K562 (cell line): ENCODE measurements around the gene EQTN. TPM values are rescaled to one million over a fixed set of nuclear protein-coding genes. Genes with fewer than 3 reads are reported as not detected.

Experiments used
- ATAC-seq: fragments of 200-7000 bp; cut with Tn5 transposase; 3 replicates; pipeline ENCODE4 v1.9.1; 2020; ENCODE audit warnings: moderate library complexity
- BruUV-seq: library from RNA; stranded (reverse); fragments of 400-500 nt; replicated peaks from 2 replicates; lab custom pipeline; 2021; lab: Mats Ljungman, UMichigan
- CTCF ChIA-PET: fragments of 300-600 bp; formaldehyde crosslinking; extraction: SDS; loops from one replicate; lab custom pipeline; 2021; ENCODE audit warnings: low intra/inter-chr PET ratio; lab: Yijun Ruan, JAX
- POLR2A ChIA-PET: fragments of 300-600, 350-650 bp; sonication (Branson Sonifier 250); formaldehyde crosslinking; extraction: SDS; loops from one replicate; lab custom pipeline; 2021; ENCODE audit warnings: antibody characterized with exemption, inconsistent platforms; lab: Yijun Ruan, JAX
- DNase-seq, 4 experiments: peaks; one replicate each; pipeline versions ENCODE4 v3.0.0 to v3.0.0-alpha.2; 2011 to 2018; ENCODE audit warnings: low spot score in 3 of 4, mixed read lengths in 3 of 4; ENCODE audit errors: extremely low read depth in 1 of 4
- FAIRE-seq: peaks from 2 replicates; lab custom pipeline; 2011; peaks lifted over from hg19 to GRCh38; lab: Jason Lieb, UNC
- H2AFZ ChIP-seq: 2 replicates; pipeline ENCODE4 v1.6.0; 2011; ENCODE audit warnings: low read depth, low read length, control low read depth, inconsistent platforms
- H3K27ac ChIP-seq: fragments of 200-600 bp; 3 replicates; pipeline ENCODE4 v1.8.0; 2011; ENCODE audit warnings: low read depth, mild to moderate bottlenecking, control low read depth, inconsistent platforms, low read length, moderate library complexity, mixed read lengths; ENCODE audit errors: extremely low read depth
- H3K27me3 ChIP-seq, 2 experiments: fragments of 300-600 bp in 1 of 2; 2 replicates in 1 of 2; 3 replicates in 1 of 2; pipeline versions ENCODE4 v1.6.0 to v1.8.0; 2011; ENCODE audit warnings: inconsistent platforms in 2 of 2, low read length in 2 of 2, mild to moderate bottlenecking in 1 of 2, mixed read lengths in 1 of 2, moderate library complexity in 1 of 2; ENCODE audit not compliant: control insufficient read depth in 2 of 2, insufficient read depth in 2 of 2
- H3K36me3 ChIP-seq: fragments of 300-600 bp; 3 replicates; pipeline ENCODE4 v1.8.0; 2011; ENCODE audit warnings: mild to moderate bottlenecking, low read length, inconsistent platforms; ENCODE audit not compliant: control insufficient read depth, insufficient read depth
- H3K4me1 ChIP-seq, 2 experiments: fragments of 200-600 bp in 1 of 2; replicated peaks in 1 of 2; 2 replicates in 1 of 2; 3 replicates in 1 of 2; pipeline versions ENCODE4 v1.5.1 to v1.8.0; 2011; ENCODE audit warnings: inconsistent platforms in 2 of 2, low read length in 2 of 2, mild to moderate bottlenecking in 1 of 2, mixed read lengths in 1 of 2, moderate library complexity in 1 of 2; ENCODE audit not compliant: control insufficient read depth in 2 of 2, insufficient read depth in 2 of 2
- H3K4me2 ChIP-seq: 2 replicates; pipeline ENCODE4 v1.6.1; 2011; ENCODE audit warnings: low read length, control low read depth, inconsistent platforms, mixed read lengths; ENCODE audit not compliant: insufficient read depth
- H3K4me3 ChIP-seq: fragments of 200-600 bp; sonication (generic), shearing (Covaris generic); 2 replicates; pipeline ENCODE4 v1.5.1; 2016; ENCODE audit warnings: control low read depth, inconsistent platforms
- H3K79me2 ChIP-seq: fragments of 200-600 bp; 3 replicates; pipeline ENCODE4 v1.8.0; 2011; ENCODE audit warnings: low read length, inconsistent platforms; ENCODE audit not compliant: control insufficient read depth, insufficient read depth
- H3K9ac ChIP-seq, 2 experiments: 2 replicates each; pipeline versions ENCODE4 v1.6.0 to v1.6.1; 2011; ENCODE audit warnings: low read depth in 2 of 2, low read length in 2 of 2, control low read depth in 1 of 2, inconsistent platforms in 1 of 2, mild to moderate bottlenecking in 1 of 2, mixed read lengths in 1 of 2; ENCODE audit not compliant: insufficient read depth in 1 of 2
- H3K9me1 ChIP-seq: one replicate; pipeline ENCODE4 v1.6.0; 2011; ENCODE audit warnings: inconsistent platforms, mild to moderate bottlenecking, low read length, moderate library complexity; ENCODE audit not compliant: control insufficient read depth, insufficient read depth
- H3K9me3 ChIP-seq: replicated peaks from 2 replicates; pipeline ENCODE4 v1.5.1; 2011; ENCODE audit warnings: low read depth, low read length, inconsistent platforms; ENCODE audit not compliant: control insufficient read depth, insufficient read depth
- H4K20me1 ChIP-seq: replicated peaks from 2 replicates; pipeline ENCODE4 v1.6.1; 2011; ENCODE audit warnings: low read length, inconsistent platforms, mixed read lengths; ENCODE audit not compliant: control insufficient read depth, insufficient read depth
- EZH2 ChIP-seq: IDR thresholded peaks from 2 replicates; pipeline ENCODE4 v1.6.1; 2012; ENCODE audit warnings: low read depth, mild to moderate bottlenecking, inconsistent platforms, low read length, borderline replicate concordance
- HIVEP1 ChIP-seq: fragments of 250-450 bp; sonication (Bioruptor Pico); IDR thresholded peaks from 2 replicates; pipeline ENCODE4 v1.4.0; 2020; ENCODE audit warnings: mild to moderate bottlenecking
- HMBOX1 ChIP-seq: sonication (generic); IDR thresholded peaks from 2 replicates; pipeline ENCODE4 v1.6.1; 2016
- KDM5B ChIP-seq: fragments of 200-600 bp; sonication (generic); IDR thresholded peaks from 2 replicates; pipeline ENCODE4 v1.6.1; 2012; ENCODE audit warnings: low read depth, mild to moderate bottlenecking, moderate library complexity, low read length, control low read depth, inconsistent platforms; ENCODE audit not compliant: insufficient replicate concordance
- MCM7 ChIP-seq, 2 experiments: fragments of 450-650 bp; IDR thresholded peaks; 2 replicates each; pipeline ENCODE4 v1.6.1; 2016 to 2018
- SP2 ChIP-seq: IDR thresholded peaks from 2 replicates; pipeline ENCODE4 v1.6.1; 2011; ENCODE audit warnings: mild to moderate bottlenecking, low read depth, low read length, moderate library complexity; ENCODE audit not compliant: poor library complexity, severe bottlenecking; ENCODE audit errors: extremely low read depth
- ZNF133 ChIP-seq: fragments of 250-450 bp; sonication (Bioruptor Pico); IDR thresholded peaks from 2 replicates; pipeline ENCODE4 v1.4.0; 2020; ENCODE audit warnings: mild to moderate bottlenecking
- ZNF277 ChIP-seq: fragments of 250-450 bp; sonication (Bioruptor Pico); IDR thresholded peaks from 2 replicates; pipeline ENCODE4 v1.8.0; 2022; ENCODE audit warnings: inconsistent platforms, mild to moderate bottlenecking, moderate library complexity, borderline replicate concordance
- WGBS: fragments of 100-300 bp; shearing (Covaris generic); methylation state at CpG from one replicate; pipeline ENCODE4 v1.1.6; 2016; ENCODE audit warnings: low coverage, mixed read lengths; ENCODE audit not compliant: insufficient coverage; ENCODE audit errors: missing lambda C conversion rate; 5-methylcytosine and 5-hydroxymethylcytosine counted together
- in situ Hi-C: fragments of 300-500 bp; cut with MboI; formaldehyde crosslinking; loops from 4 replicates; pipeline ENCODE4 v1.15.0; 2018; ENCODE audit warnings: inconsistent platforms, mixed read lengths
- intact Hi-C: fragments of 100-400 bp; cut with micrococcal nuclease; formaldehyde crosslinking; loops from 2 replicates; pipeline ENCODE4 v1.14.2; 2022
- polyA plus RNA-seq, 8 experiments: library from polyadenylated mRNA; depleted of rRNA in 4 of 8; stranded (reverse) in 5 of 8; unstranded in 3 of 8; fragments of >200 nt; fragmentation: Nextera tagmentation in 2 of 8; fragmentation: Illumina TruSeq in 1 of 8; extraction: Ambion mirVana in 2 of 8; extraction: Trizol in 1 of 8; gene quantifications; 2 replicates each; pipeline versions ENCODE4 v1.2.1 to v1.2.3, GENCODE V29; 2011 to 2014; ENCODE audit warnings: inconsistent platforms in 1 of 8, missing spikeins in 1 of 8
- total RNA-seq, 7 experiments: library from RNA; depleted of rRNA in 6 of 7; stranded (reverse); fragments of >200 nt in 6 of 7; fragmentation: Illumina TruSeq in 2 of 7; extraction: Trizol in 2 of 7; gene quantifications; 2 replicates each; pipeline versions ENCODE4 v1.2.1 to v1.2.3, GENCODE V29; 2011 to 2021; ENCODE audit warnings: low replicate concordance in 1 of 7

The EQTN gene
- total and polyA plus RNA-seq, 9 of the 15 experiments (the other 6 are each of a cell fraction or from before 2014, with no cell fraction given): 0.15 to 0.33 (median 0.18) TPM; not detected in 4

GRCh38 chr9:27293996-27294395 lies 3.0 kb downstream of the EQTN start (continued):
- no peak for TF ChIP-seq HIVEP1 (CRISPR knock-in tag)
- TF ChIP-seq HMBOX1: no peak
- TF ChIP-seq EZH2: no peak

GRCh38 chr9:27292659-27293405 lies 4.1 kb downstream of the EQTN start:
- Histone ChIP-seq H3K4me3 (no peak overlapping the region), H2AFZ (no peak overlapping the region), H3K27me3 (no peaks in the 10 kb centered on the region), H3K36me3 (no peaks in the 10 kb centered on the region), H3K79me2 (no peaks in the 10 kb centered on the region), H3K9me1 (no peaks in the 10 kb centered on the region), H3K27ac (no peak overlapping the region), H3K9me3 (no peaks in the 10 kb centered on the region), H4K20me1 (no peaks in the 10 kb centered on the region), H3K9ac (no peak overlapping the region), H3K4me2 (no peak overlapping the region), H3K4me1 (no peaks in the 10 kb centered on the region)
- in situ Hi-C loops (no loop called here), intact Hi-C loops (no loop called here)
- 0% methylated on average over 4 of the region's 7 CpGs for WGBS
- no TSS peak for BruUV-seq
- CTCF ChIA-PET: no interaction called here
- POLR2A ChIA-PET: no interaction called here
- DNase-seq: no peak
- no peak for ATAC-seq
- TF ChIP-seq SP2: no peak
- TF ChIP-seq KDM5B: no peak
- no peak for TF ChIP-seq HMBOX1
- no peak for TF ChIP-seq ZNF277 (CRISPR knock-in tag)
- TF ChIP-seq ZNF133 (CRISPR knock-in tag): no peak
- TF ChIP-seq MCM7 (IDR thresholded peaks at IDR 0.05): no peak
- no peak for FAIRE-seq
